Measurements from ENCODE around the gene NHEJ1.

The NHEJ1 gene

DNA sequence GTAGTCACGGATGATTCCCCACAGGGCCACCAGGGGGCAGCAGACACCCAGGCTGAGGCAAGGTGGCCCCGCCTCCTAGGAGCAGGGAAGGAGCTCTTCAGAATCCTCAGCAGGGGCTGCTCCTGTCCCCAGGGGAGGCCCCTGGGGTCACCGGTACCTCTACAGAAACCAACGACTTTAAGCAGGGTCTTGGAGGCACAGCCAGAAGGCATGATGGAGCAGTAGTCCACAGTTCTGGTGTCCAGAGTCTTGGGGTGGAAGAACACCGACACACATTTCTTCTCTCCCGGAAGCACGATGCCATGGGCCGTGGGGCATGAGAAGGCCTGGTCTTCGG, 130.8 kb downstream of the NHEJ1 start:
- peak; percentile 34 to 62 for DNase-seq (ENCODE audit: low read depth in 2 of 2)

DNA sequence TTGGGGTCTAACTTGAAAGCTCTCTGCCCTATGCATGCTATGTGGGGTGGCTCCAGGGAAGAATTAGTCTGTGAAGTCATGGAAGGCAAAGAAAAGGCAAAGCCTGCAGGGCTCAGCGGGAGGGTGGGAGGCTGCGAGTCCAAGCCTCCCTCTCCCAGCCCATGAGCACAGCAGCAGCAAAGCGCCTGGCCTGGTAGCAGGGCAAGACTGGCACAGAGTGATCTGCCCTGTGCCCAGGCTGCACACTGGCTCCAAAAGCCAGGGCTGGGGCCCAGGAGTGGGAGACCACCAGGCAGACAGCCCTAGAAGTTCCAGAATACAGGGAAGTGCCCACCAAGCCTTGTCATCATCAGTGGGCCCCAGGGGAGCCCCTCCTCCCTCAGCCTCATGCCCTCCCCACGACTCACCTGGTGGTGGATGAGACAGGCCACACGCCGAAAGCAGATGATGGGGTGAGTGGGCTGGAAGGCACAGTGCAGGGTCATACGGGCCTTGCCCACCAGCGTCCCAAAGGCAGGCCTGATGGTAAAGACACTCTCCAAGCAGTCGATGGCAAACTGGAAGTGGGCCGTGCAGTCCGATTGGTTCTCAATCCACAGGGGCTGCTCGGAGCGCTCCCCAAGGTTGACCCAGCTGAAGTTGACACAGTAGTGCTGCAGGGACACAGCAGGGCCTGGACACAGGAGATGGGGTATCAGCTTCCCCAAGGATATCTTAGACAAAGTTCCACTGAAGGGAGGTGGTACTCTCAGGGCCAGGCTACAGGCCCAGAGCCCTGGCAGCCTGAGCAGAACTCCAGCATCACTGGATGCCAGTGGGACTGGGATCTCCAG, 131.4 kb downstream of the NHEJ1 start:
- no peak for DNase-seq (ENCODE audit: low read depth in 2 of 2)

DNA sequence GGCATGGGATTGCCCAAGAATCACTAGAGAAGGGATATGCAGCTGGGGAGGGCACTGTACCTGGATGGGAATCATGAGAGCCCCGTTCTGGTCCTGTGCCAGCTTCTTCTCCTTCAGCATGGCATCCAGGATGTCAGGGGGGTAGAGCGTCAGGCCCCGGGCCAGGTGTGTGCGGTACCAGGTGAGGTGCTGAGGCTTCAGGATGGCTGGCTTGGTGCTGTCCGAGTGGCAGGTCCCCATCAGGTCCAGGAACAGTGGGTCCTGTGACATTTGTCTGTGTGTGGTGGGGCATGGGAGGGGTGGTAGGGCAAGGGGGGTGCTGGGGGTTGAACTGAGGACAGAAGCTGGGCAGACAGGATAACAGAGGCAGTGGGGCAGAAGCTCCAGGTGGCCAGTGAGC, 132.5 kb downstream of the NHEJ1 start:
- no peak for DNase-seq (ENCODE audit: low read depth in 2 of 2)

DNA sequence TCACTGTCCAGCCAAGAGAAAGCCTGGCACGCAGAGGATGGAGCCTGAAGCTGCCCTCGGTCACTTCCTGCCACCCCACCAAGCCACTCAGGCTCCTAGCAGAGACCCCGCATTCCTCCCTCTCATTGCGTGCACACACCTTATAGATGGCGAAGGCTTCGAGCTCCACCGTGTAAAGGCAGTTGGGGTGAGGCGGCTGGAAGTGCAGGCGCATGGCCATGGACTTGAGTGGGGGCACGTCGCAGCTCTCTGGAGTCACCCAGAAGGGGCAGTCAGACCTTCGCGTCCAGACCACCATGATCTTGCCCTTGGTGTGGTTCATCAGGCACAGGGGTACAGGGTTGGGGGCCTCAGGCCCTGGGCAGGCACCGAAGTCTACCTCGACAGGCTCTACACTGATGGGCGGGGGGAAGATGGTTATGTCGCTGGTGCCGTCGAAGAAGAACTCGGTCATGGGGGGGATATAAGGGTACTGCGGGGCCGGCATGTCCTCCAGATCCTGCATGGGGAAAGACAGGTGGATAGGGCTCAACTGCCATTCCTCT, 133.0 kb downstream of the NHEJ1 start:
- DNase-seq (ENCODE audit: low read depth in 2 of 2) = no peak

DNA sequence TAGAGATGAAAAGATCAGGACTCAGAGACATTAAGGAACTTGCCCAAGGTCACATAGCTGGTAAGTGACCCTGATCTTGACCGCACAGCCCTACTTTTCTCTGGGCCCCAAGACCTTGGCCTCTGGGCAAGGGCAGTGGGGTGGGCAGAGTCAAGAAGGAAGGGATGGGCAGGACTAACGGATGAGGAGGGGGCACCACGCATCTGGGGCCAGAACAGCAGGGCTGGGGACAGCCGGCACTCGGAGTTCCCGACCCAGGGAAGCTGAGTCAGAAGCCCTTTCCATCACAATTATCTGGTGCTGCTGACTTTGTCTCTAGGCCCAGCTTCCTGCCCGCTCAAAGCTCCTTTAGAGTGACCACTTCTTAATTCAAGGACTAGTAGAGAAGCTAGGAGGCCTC, 133.7 kb downstream of the NHEJ1 start:
- no peak for DNase-seq (ENCODE audit: low read depth in 2 of 2)

DNA sequence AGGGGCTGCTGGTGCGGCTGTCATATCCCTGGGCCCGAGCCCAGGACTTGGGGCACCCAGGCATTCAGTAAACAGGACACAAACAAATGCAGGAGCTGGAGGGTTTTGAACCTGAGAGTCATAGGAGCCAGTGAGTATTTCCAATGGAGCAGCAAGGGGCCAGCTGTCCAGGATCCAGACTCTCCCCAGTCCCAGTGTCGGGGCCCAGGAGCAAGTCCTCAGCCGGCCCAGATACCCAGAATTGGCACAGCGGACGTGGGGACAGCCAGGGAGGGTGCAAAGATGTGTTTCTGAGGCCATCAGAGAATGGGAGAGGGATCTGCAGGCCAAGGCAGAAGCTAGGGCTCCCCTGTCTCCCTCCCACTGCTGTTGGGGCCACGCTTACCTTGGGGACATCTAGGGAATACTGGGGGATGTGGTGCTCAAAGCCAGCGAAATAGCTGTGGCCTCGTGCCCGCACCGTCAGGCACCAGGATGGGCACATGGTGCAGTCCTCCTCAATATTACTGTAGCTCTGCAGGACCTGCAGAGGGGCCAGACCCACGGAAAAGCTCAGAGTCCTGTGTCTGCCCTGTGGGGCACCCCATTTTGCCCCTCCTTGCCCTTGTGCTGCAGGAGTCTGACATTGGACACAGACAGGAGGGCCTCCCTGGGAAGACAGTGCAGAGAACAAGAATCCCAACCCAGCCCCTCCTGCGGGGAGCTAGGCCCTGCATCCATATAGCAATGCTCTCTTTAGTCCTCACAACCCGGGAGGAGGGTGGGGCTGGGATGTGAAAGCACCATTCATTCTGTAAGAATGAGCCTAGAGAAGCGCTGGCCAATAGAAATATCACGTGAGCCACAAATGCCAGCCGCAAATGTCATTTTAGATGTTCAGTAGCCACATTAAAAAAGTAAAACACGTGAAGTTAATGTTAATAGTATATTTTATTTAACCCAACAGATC, 134.7 kb downstream of the NHEJ1 start:
- no peak for DNase-seq (ENCODE audit: low read depth in 2 of 2)

Data from stimulated activated CD8-positive, alpha-beta memory T cell treated with anti-CD3 and anti-CD28 coated beads, Interleukin-2, amount 100 ng/mL, for 1 hour (primary cell).